Ramos (cell line): ENCODE results near the gene SV2B.

ENCODE experiments used
- in situ Hi-C: fragments of 300-500 bp; cut with MboI; formaldehyde crosslinking; loops from one replicate; pipeline ENCODE4 v1.14.3; 2022; ENCODE audit warnings: low sequenced_read_pairs; ENCODE audit not compliant: unreplicated experiment

Gene SV2B

DNA sequence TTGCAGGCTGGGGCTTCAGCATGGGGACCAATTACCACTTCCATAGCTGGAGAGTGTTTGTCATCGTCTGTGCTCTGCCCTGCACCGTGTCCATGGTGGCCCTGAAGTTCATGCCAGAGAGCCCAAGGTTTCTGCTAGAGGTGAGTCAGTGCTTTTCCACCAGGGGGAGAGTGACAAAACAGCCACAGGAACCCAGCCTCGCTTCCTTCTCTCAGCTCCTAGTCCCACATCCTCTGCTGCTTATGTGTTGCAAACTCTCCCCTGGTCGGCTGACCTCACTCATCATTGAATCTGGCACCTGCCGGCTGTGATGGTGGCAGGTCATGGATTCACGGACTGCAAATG, 158.3 kb downstream of the SV2B start:
- in situ Hi-C loops, result loop anchor here (25.0 kb wide), 3 partner anchors 596 to 1121 kb away; no protein-coding TSS in a partner anchor

DNA sequence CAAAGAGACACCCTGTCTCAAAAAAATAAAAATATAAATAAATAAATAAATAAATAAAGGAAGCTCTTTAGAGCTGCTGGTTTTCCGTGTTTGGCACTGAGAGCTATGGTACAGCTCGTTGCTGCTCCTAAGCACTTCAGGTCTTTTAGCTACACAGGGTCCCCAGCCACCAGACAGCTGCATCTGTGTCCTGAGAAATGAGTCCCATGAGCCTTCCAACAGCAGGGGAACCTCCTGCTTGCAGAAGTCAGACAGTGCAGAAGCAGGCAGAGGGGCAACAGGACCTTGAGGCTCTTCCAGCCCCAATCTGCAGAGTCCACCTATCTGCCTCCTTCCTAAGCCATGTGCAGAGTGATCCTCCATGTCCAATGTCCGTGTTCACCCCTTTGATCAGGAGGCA, 159.0 kb downstream of the SV2B start:
- in situ Hi-C loops, result loop anchor here (25.0 kb wide), 3 partner anchors 597 to 1122 kb away; no protein-coding TSS in a partner anchor

DNA sequence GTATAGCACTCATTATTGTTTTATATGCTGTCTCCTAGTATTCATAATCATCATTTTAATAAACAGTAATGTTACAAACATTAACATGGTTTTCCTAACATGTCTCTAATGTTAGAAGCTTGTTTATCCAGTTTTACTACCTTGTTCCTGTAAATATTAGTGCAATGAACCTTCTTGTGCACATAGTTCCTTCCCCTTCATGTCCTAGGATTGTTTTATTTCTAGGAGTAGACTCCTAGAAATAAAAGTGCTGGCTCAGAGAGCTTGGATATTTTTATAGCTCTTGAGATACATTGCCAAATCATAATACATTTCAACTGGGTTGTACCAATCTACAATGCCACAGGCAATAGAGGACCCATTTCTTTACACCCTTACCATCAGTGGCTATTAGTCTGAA, 161.3 kb downstream of the SV2B start:
- in situ Hi-C loops, result loop anchor here (25.0 kb wide), 3 partner anchors 599 to 1124 kb away; no protein-coding TSS in a partner anchor

GRCh38 chr15:91263632-91264531, 163.8 kb downstream of the SV2B start:
- in situ Hi-C loops, result loop anchor here (25.0 kb wide), 3 partner anchors 602 to 1127 kb away; no protein-coding TSS in a partner anchor

DNA sequence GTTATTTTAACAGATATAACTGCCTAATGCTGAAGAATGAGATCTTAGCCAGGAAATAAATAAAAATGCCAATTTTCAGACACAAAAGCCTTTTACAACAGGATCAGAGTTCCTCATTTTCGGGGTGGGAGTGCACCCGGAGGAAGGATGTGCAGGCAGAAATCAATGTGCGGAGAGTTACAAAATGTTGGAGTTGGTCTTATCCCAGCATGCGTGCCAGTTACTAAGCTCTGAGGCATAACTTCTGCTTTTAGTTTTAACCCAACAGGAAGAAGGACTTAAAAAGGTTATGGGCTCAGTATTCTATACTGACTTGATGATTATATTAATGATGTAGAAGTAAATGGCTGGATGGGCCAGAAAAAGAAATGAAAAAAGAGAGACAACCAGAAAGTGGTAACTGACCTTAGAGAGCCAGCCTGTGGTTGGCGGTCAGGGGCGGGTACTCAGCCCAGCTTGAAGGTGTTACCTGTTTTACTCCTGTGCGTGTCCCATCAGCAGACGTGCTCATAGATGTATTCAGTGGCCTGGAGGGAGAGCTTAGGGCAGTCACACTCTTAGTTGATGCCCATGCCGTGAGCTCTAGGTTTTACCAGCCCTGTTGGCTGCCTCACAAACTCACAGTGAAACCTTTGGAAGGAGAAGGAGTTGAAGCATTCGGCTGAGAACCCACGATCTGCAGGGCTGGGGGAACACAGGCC, 164.7 kb downstream of the SV2B start:
- in situ Hi-C loops, result loop anchor here (5.0 to 25.0 kb wide), 4 partner anchors 208 to 1128 kb away; no protein-coding TSS in a partner anchor

DNA sequence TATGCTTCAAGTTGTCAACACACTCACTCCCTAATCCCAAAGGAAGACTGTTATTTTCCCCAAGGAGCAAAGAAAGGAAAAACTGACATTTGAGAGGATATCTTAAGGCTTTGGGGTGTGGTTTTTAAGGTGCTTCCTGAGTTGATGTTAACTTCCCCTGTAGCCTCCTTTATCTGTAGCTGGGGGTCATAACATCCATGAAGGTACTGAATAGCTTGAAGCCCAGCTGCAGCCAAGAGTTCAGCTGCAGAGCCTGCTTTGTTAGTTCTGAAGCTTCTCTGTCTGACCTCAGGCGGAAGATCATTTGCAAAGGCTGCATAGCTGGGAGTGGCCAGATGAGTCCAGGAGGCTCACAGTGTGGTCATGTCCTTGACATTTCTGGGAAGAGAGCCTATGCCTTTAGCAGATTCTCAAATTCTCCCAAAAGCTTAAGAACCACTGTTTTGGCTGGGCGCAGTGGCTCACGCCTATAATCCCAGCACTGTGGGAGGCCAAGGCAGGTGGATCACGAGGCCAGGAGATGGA, 165.4 kb downstream of the SV2B start:
- in situ Hi-C loops, result loop anchor here (5.0 to 25.0 kb wide), 4 partner anchors 208 to 1128 kb away; no protein-coding TSS in a partner anchor

GRCh38 chr15:91268510-91268909, 168.5 kb downstream of the SV2B start:
- in situ Hi-C loops, result loop anchor here (5.0 to 25.0 kb wide), 4 partner anchors 211 to 1131 kb away; no protein-coding TSS in a partner anchor

DNA sequence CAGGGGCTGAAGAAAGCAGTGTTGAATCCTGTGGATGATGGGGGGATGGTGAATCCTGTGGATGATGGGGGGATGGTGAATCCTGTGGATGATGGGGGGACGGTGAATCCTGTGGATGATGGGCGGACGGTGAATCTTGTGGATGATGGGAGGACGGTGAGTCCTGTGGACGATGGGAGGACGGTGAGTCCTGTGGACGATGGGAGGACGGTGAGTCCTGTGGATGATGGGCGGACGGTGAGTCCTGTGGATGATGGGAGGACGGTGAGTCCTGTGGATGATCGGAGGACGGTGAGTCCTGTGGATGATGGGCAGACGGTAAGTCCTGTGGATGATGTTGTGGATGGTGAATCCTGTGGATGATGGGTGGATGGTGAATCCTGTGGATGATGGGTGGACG, 170.7 kb downstream of the SV2B start:
- in situ Hi-C loops, result loop anchor here (25.0 kb wide), 3 partner anchors 608 to 1133 kb away; no protein-coding TSS in a partner anchor

- in situ Hi-C loops, result loop anchor here (25.0 kb wide), 3 partner anchors 609 to 1134 kb away; no protein-coding TSS in a partner anchor
These were observed 171.6 kb downstream of the SV2B start for GRCh38 chr15:91271565-91272153.

GRCh38 chr15:91275844-91276243, 175.8 kb downstream of the SV2B start:
- in situ Hi-C loops, result no loop called here

DNA sequence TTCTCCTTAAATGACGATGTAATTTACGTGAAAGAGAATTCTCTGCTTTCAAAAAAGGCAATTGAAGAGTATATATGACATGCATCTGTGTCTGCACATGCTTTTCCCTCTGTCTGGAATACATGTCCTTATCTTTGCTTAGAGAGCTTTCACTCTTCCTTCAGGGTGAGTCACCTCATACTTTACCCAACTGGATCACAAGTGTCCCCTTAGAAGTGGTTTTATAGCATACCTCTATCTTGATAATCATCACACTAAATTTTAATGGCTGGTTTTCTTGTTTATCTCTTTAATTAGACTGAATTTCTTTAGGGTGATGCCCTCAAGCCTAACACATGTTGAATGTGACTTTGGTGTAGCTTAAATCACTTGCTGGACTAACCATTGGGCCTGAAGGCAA, 178.9 kb downstream of the SV2B start:
- in situ Hi-C loops, result no loop called here

GRCh38 chr15:91279486-91279885, 179.4 kb downstream of the SV2B start:
- in situ Hi-C loops, result no loop called here

GRCh38 chr15:91281947-91282346, 181.9 kb downstream of the SV2B start:
- in situ Hi-C loops, result no loop called here

GRCh38 chr15:91282486-91282885, 182.4 kb downstream of the SV2B start:
- in situ Hi-C loops, result no loop called here

DNA sequence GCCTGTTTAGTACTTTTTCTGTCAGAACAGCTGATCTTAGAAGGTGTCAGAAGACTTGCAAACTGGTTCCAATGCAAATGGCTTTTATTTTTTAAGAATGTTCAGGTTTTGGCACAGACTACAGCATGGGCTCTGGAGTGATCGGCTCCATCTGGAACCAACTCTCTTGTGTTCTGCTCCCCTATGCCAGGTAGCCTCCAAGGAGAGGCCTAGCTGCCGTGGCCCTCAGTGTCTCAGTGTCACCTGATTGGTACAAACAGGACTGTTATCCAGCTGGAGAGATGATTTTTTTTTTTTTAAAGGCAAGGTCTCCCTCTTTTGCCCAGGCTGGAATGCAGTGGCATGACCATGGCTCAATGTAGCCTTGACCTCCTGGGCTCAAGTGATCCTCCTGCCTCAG, 183.1 kb downstream of the SV2B start:
- in situ Hi-C loops, result no loop called here

DNA sequence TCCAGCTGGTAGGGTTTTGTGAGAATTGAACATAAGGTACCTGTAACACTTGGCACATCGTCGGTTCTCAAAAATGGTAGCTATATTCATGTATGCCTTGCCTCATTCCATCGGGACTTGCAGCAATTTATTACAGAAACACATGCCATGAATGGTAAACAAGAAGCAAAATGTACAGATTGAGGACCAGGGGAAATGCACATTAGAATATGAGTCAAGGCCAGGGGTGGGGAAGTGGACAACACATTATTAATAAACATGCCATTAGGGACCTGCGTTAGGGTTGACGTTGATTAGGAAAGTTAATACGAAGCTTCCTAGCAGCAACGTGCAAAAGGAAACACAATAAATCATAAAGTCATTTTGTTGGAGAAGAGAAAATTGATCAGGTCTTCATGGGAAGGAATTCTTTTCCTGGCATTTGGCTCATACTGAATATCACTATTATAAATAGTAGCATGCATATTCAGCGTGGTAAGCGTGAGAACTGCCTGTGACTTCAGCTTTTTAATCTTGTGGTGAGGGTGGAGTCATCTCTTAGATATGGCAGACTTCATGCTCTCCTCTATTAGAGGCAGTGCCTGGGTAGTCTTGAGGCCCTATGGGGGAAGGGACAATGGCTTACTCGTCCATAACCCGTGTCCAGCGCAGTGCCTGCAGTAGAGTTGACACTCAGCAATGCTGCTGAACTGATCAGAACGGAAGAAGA, 184.9 kb downstream of the SV2B start:
- in situ Hi-C loops, result no loop called here

DNA sequence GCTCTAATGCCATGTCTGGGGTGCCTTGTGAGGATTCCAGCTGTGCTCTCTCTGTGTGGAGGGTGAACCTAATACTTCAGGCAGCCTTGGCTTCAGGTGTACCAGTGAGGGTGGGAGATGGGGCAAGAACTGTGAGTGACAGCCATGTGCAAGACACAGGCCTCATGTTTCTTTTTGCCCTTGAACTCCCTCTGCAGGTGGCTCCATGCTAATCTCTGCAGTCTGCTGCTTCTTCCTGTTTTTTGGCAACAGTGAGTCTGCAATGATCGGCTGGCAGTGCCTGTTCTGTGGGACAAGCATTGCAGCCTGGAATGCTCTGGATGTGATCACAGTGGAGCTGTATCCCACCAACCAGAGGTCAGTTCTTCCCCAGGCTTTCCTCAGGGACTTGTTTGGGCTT, 189.3 kb downstream of the SV2B start:
- in situ Hi-C loops, result no loop called here

DNA sequence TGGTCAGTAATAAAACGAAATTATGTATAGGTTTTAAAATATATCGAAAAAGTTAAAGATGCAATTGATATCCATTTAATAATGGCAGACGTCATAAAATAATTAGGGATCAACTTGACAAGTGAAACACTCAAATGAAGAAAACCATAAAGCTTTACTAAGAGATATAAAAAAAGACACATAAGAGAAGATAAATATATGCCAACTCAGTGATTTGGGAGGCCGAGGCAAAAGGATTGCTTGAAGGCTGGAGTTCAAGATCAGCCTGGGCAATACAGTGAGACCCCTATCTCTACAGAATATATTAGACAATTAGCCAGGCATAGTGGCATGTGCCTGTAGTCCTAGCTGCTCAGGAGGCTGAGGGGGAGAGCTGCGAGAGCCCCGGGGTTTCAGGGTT, 190.5 kb downstream of the SV2B start:
- in situ Hi-C loops, result no loop called here

GRCh38 chr15:91291673-91292072, 191.6 kb downstream of the SV2B start:
- in situ Hi-C loops, result no loop called here

DNA sequence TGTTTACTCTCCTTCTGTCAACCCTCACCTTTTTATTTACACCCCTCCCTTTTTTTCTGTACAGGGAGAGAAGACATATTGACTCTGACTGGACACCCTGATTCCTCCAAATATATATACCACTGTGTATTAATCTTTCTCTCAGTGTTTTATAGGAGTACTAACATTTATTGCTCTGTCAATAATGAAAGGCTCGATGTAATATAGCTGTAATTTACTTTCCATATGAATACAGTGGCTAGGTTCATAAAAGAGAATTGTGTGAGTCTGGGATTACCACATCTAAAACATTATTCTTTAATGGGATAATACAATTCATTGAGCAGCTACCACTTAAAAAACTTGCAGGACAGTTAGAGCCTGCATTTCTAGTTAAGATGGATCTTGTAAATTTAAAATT, 194.3 kb downstream of the SV2B start:
- in situ Hi-C loops, result no loop called here
